NCI-H2107 (cell line): ENCODE measurements around the gene MPV17.
"Not testable (repeated sequence)": the region's sequence is repeated elsewhere in the genome, so short reads cannot be mapped to it uniquely, and the experiment has no call there.

Experiments
- DNase-seq: peaks from one replicate; lab custom pipeline; 2025; lab: John Stamatoyannopoulos, UW

Gene MPV17, protein sequence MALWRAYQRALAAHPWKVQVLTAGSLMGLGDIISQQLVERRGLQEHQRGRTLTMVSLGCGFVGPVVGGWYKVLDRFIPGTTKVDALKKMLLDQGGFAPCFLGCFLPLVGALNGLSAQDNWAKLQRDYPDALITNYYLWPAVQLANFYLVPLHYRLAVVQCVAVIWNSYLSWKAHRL

DNA sequence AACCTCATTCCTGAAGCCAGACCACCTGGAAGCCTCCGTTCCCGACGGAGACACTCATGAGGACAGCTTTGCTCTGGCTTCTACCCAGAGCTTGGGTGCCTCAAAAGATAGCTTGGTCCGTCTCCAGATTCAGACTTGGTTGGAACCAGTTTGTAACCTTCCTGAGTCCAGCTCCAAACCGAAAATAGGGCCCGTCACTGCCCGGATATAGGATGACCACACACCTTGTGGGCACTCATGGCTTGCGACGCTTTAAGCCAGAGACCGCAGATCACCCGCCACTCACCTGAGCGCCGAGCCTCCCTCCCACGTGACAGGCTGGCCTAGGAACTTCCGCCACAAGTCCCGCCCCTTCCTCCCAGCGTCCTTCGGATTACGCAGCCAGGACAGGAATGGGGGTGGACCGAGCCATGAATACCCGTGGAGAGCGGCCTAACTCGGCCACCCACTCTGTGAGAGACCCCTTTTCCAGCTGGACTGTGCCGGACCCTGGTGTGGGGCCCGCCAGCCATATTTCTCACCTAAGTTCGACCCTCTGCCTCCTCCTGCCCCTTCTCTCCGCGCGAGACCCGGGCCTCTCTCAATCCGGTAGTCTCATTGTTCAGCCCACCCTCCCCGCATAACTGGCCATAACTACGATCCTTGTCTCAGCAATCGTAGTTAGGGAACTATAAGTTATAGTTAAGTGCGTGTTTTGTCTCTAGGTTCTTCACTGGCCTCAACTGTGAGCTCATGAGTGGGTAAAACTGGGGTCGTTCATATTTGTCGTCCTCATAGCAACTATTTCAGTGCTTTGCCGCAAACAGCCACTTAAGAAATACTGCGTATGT lies at the start of gene MPV17:
Gene MPV17 (minus strand): TSS at position 332 of the 830 bp plus-strand sequence. CDS start 580 bp downstream, outside the sequence.
- peak; percentile 79 for DNase-seq

DNA sequence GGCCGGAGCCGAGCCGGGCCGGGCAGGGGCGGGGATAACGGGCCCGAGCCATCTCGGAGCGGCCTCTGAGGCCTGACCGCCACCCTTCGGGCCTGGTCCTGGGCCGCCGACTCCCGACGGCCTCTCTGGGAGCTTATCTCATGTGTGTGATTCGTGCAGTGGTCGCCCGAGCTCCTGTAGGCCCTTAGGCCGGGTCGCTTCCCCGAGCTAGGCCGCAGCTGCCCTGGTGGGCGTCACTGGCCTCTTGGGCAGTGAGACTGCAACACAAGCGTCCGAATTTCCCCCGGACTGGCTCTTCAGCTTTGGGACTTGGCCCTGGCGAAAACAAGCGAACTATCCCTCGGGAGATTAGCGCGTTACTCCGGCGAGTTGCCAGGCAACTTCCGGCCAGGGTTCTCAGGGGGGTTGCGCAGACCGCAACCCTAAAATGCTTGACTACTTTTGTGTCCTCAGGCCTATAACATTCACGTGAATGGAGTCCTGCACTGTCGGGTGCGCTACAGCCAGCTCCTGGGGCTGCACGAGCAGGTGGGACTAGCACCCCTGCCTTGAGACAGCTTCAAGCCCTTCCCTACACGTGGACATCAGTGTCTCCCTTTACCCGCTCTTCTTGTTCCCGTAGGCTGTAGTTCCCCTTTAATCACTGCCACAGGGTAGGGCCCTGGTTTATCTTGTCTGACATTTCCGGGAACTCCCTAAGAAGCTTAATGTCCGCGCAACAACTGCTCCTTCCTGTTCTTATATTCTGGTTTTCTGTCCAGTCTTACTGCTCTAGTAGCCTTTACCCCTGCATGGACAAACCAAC lies 48.1 kb upstream of the MPV17 start:
- no peak for DNase-seq

DNA sequence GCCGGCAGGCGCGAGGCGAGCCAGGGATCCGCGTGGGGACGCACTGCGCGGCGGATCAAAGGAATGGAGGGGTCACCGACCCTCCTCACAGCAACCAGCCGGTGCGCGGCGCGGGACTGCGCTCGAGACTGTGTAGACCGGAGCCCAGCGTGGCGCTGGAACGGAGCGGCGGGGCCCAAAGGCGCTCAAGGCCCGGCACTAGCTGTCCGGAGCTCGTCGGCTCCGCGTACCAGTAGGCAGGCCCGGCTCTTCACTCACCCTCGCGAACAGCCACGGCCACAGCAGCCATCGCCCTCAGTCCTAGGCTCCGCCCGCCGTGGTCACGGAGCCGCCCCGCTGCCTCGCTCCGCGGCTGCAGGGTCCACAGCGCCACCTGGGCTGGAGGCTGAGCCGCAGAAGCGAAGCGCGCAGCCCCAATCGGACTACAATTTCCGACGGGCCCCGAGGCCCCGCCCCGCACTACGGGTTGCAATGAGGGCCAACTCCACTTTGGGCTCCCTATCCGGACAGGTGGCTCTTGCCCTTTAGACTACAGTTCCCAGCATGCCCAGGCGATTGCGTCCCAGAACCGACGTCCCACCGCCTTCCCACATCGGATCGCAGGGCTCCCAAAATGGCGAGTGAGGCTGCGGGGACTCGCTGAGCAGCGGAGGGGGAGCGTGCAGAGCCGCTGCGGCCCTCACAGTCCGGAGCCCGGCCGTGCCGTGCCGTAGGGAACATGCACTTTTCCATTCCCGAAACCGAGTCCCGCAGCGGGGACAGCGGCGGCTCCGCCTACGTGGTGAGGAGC lies 47.3 kb upstream of the MPV17 start, which contains the start of the genes EIF2B4 and SNX17:
Gene EIF2B4 (minus strand): TSS at position 313 of the 790 bp plus-strand sequence. CDS start 24 bp downstream, at position 289.
Gene SNX17 (plus strand): TSS at position 591 of the 790 bp plus-strand sequence. CDS start 128 bp downstream, at position 719.
- peak; percentile 94 for DNase-seq

DNA sequence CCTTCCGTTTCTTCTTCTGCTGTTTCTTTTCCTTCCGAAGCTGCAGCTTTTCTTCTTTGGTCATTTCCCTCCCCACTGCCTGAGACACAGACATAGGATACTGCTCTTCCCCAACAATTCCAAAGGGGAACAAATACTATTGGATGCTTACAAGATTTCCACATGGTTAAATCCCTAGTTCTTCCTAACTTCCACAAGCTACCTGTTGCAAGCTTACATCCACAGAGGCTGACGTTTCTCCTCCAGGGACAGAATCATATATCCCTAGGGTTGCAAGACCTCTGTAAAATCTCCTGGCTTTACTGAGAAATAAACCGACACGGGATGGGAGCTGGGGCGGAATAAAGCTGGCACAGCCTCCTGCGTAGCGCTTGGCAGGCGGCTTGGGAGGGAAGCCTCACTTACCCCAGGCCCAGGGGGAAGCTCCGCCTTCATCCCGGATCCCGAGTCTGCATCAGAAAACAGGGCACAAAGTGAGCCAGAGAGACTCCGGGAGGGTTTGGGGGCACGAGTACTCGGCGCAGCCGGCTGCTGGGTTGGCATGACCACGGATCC lies 46.7 kb upstream of the MPV17 start:
- peak; percentile 50 for DNase-seq

DNA sequence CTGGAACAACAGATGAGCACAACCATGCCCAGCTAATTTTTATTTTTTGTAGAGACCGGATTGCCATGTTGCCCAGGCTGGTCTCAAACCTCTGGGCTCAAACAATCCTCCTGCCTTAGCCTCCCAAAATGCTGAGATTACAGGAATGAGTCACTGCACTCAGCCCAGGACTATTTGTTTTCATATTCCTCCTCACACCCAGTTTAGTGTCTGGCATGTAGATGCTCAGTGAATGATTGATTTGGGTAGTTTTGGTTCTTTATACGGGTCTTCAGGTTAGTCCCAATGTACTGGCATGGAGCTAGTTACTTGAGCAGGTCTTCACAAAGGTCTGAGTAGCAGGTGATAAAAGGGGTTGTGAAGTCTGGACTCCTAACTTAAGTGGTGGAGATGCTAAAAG lies 41.0 kb upstream of the MPV17 start:
- DNase-seq: no peak

DNA sequence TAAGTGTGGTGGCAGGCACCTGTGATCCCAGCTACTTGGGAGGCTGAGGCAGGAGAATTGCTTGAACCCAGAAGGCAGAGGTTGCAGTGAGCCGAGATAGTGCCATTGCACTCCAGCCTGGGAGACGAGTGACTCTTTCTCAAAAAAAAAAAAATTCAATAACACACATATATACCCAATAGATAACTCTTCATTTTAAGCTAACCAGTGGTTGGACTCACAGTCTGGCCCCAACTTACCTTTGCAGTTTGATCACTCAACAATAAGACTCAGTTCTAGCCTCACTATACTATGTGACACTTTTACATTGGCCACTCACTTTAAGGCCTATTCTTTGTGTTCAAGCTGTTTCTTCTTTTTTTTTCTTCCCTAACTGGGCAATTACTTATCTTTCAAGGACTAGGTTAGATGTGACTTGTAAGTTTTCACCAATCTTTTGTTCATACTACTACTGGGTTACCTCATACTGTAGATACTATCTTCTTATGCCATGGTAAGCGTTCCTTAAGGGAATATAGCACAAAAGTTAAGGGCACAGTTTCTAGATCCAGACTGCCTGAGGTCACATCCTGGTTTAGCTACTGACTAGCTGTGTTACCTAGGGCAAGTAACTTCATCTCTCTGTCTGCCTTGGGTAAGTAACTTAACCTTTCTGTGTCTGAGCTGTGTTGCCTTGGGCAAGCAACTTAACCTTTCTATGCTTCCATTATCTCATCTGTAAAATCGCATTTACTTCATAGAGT lies 40.0 kb upstream of the MPV17 start:
- DNase-seq: no peak

DNA sequence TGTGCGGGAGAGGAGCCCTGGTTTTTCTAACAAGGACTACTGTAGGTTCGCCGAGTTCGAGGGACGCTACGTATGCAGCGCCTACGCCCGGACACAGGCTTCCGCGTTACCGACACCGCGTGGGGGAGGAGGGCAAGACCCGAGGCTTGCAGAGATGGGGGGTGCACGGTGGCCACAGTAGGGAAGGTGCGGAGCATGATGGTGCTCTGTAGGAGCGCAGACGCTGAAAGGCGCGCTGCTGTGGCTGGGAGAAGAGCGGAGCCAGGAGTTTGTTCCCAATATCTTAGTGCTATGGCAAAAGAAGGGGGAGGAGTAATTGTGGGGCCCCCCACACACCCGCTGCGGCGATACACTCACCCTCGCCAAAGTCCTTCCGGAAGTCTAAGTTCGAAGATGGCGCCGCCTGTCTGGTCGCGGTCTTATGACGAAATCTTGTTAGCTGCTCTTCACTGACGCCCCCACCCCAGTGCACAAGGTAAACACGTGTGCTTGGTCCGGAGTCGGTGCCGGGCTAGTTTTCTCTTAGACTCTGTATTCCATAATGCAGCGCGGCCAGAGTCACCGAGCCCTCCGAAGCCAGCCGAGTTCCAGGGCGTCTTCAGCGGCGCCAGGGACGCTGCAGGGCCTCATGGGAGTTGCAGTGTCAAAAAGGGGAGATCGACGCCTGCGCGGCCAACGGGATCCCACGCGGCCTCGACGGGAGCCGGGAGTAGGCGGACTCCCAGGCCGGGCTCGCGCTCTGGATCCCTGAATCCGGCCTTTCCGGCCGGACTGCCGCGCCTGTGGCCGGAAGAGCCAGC lies 33.7 kb upstream of the MPV17 start, which contains the start of gene GTF3C2:
Gene GTF3C2 (minus strand): TSS at position 383 of the 800 bp plus-strand sequence. CDS start 13,210 bp downstream, outside the sequence.
- peak; percentile 91 for DNase-seq

DNA sequence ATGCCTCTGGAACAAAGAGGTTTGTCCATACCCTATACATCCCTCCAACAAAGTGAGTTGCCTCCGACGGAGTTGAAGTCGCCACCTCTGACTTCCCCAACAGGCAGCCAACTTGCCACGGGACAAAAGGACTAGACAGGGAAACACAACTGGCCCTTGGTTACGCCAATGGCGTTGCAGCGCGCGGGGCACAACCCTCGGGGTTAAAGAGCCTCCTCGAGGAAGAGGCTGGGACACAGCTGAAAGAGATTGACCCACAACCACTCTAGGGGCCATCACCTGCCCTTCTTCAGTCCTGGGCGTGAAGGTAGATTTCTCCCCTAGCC lies 33.1 kb upstream of the MPV17 start:
- DNase-seq: no peak

DNA sequence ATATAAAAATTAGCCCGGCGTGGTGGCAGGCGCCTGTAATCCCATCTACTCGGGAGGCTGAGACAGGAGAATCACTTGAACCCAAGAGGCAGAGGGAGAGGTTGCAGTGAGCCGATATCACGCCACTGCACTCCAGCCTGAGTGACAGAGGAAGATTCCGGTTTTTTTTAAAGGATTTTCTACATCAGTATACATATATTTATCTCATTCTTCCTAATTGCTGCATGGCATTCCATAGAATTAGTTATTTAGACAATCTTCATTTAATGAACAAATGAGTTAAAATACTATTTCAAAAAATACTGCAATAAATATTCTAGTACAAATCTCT lies 31.7 kb upstream of the MPV17 start:
- no peak for DNase-seq

DNA sequence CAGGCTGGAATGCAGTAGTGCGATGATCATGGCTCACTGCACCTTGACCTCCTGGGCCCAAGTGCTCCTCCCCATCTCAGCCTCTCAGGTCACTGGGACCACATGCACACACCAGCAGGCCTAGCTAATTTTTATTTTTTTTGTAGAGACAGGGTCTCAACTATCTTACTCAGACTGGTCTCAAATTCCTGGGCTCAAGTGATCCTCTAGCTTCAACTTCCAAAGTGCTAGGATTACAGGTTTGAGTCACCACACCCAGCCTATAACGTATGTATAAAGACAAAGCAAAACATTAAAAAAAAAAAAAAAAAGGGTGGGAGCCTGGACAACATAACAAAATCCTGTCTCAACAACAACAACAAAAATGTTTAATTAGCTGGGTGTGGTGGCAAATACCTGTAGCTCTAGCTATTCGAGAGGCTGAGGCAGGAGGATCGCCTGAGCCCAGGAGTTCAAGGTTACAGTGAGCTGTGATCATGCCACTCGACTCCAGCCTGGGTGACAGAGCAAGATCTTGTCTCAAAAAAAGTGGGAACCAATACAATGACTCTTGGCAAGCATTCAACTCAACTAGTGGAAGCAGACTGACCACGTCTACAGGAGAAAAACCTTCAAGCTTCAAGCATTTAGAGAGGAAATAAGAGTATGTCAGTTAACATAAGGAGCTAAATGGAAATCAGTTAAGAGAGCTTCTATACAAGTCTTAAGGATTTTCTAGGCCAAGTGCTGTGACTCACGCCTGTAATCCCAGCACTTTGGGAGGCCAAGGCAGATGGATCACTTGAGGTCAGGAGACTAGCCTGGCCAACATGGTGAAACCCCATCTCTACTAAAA lies 31.1 kb upstream of the MPV17 start:
- DNase-seq: no peak

DNA sequence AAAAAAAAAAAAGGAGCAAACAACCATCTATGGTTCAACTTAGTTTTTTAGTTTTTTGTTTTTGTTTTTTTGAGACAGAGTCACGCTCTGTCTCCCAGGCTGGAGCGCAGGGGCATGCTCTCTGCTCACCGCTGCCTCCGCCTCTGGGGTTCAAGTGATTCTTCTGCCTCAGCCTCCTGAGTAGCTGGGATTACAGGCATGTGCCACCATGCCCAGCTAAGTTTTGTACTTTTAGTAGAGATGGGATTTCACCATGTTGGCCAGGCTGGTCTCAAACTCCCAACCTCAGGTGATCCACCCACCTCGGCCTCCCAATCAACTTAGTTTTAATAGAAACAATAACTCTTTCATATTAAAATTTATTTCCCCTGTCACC lies 30.5 kb upstream of the MPV17 start:
- not testable (repeated sequence) for DNase-seq

DNA sequence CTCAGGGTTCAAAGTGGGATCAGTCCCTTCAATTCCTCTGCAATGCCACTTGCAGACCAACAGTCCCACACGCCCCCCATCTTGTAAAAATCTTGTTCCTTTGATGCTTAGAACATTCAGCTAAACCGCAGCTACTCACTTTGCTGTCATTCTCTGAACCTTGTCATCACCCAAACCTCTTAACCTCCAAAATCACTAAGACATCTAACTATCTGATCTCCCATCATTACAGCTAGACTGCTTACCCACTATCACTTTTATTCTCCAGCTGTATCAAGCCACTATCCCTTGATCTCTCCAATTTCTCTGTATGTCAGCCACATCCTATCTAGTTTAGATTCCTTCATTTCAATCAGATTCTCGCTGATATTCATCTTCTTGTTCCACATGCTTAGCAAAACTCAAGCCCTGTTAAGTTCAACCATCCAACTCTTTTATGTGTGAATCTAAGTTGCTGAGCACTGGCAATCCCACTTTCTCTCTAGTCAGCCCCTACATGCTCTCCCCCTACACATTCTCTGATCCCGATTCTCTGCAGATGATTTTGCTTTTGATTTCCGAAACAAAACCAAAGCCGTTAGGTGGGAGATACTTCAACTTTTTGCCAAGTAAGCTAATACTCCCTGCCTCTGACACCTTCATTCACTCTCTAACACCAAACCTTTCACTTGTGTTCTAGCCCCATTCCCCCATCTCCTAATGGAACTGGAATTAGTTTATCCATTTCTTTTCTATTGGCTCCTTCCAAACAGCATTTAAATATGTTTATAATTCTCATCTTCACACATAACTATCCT lies 29.1 kb upstream of the MPV17 start:
- no peak for DNase-seq

DNA sequence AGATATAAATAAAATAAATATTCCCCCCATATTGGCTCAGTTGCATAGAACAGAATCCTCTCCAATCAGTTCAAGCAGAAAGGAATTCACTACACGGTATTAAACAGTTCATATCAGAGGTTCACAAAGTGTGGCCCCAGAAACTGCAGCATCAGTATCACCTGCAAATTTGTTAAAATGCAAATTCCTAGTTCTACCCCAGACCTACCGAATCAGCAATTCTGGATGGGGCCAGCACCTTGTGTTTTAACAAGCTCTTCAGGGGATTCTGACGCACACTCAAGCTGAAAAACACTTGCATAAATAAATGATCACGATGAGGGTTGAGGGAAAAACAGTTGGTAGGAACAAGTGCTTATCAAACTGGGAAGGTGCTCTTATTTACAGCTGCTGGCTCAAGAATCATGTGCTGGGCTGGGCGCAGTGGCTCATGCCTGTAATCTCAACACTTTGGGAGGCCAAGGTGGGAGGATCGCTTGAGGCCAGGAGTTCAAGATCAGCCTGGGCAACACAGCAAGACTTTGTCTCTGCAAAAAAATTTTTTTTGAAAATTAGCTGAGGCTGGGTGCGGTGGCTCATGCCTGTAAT lies 27.3 kb upstream of the MPV17 start:
- DNase-seq: no peak

DNA sequence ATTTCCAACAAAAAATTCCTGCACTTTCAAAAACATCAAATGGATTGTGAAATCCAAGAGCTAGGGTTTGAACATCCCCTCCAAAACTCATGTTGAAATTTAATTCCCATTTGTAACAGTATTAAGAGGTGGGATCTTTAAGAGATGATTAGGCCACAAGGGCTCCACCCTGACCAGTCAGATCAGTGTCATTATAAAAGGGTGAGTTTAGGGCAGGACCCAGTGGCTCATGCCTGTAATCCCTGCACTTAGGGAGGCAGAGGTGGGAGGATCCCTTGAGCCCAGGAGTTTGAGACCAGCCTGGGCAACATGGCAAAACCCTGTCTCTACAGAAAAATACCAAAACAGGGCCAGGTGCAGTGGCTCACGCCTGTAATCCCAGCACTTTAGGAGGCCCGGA lies 24.7 kb upstream of the MPV17 start:
- no peak for DNase-seq

DNA sequence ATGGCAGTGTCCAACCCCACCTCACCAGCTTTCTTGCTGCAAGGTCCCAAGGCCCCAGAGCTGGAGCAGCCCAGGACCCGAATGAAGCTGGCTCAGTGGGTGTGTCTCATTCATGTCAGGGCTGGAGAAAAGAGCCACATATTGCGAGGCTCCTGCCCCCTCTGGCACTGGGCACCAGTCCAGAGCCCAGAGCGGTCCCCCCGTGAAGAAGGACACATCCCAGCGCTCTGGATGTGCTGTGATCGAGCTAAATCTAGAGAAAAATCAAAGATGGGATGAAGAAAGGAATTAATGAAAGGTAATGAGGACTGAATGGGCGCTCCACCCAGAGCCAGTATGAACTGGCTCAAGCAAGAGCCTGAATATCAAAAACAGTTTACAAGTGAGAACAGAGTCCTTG lies 13.3 kb upstream of the MPV17 start:
- no peak for DNase-seq

DNA sequence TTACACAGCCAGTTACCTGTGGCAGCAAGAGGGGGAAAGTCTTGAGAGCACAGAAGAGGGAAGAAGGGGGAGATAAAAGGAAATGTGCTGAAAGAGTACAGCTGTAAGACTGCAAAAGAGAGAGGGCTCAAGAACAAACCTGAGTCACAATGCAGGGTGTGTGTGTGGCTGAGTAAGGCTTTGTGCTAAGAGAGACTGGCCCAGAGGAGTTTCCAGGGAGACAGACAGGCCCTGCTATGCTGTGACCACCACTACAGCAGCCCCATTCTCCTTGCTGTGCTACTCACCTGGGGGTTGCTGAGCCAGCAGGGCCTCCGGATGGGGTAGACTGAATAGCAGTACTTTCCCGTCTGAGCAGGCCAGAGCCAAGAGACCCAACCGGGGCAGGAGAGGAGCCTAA lies 12.4 kb upstream of the MPV17 start:
- DNase-seq: no peak

DNA sequence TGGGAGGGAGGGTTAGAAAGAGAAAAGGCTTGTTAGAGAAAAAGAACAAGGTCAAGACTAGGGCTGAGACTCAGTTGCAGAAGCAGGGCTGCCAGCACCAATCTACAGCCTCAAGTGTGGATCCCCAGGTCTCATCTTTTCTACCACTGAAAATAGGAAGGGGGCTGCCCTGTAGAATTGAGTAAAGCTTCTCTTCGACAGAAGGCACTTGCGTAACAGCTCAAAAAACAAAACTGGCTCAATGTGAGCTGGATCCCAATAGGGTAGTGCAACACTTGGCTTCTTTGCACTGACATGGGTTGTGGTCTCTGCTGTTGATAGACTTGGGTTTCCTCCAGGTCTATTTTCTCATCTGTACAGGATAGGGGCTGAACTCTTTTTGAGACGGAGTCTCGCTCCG lies 1.8 kb upstream of the MPV17 start:
- DNase-seq: no peak
